Measurements from ENCODE around the gene DTX3.

DNA sequence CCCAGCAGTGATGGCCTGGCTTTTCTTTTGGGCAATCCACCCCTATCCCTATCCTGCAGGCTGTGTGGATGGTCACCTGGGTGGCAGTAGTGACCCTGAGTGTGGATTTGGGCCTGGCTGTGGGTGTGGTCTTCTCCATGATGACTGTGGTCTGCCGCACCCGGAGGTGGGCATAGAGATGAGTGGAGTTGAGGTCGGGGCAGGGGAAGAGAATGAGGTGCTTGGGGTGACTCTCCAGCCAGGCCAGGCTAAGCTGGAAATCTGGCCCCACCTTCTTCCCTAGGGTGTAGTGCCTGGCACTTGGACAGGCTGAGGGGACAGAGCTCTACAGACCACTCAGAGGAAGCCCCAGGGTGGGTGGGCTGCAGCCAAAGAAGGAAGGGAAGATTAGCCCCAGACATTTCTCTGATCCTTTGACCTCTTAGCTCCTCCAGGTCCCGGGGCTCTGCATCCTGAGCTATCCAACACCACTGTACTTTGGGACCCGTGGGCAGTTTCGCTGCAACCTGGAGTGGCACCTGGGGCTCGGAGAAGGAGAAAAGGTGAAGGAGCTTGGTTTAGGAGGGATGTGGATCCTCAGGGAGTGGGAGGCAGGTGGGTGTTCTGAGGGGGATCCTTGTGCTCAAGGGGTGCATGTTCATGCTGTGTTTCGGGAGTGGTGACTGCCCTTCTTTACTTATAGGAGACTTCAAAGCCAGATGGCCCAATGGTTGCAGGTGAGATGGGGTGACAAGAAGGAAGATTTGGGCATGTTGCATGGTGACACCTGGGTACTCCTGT, 20.0 kb downstream of the DTX3 start:
- TF ChIP-seq GATA3 (IDR thresholded peaks at IDR 0.05; ENCODE audit: low read depth, low read length) (no peak), GATA2 (IDR thresholded peaks at IDR 0.05; ENCODE audit: low read depth, low read length) (no peak)

Data from SH-SY5Y (cell line).